Cardiac septum (tissue), 1 donor: ENCODE data around the gene TMEM179. TPM values are rescaled to one million over a fixed set of nuclear protein-coding genes. Genes with fewer than 3 reads are reported as not detected.
"Not testable (repeated sequence)": the region's sequence is repeated elsewhere in the genome, so short reads cannot be mapped to it uniquely, and the experiment has no call there.

Experiments
- DNase-seq: peaks from one replicate; pipeline ENCODE4 v3.0.0-alpha.2; 2020; ENCODE audit warnings: low spot score
- intact Hi-C: fragments of 100-400 bp; cut with DNase I; formaldehyde crosslinking; loops from one replicate; pipeline ENCODE4 v1.14.0; 2022
- long read RNA-seq: library from polyadenylated mRNA; unstranded; transcript quantifications from one replicate; pipeline ENCODE4 v2.0.0, GENCODE V29; 2021
- total RNA-seq: library from RNA; stranded (reverse); fragmentation: NEBNext Ultra II Directional; extraction: Animal tissue kit (Norgen Biotek cat#: 25700); gene quantifications from one replicate; pipeline ENCODE4 v1.2.1, GENCODE V29; 2021
- donor health status: DM: no; HTN: no; CAD: no.

TMEM179 gene
- total RNA-seq, result 0.89 TPM
- long read RNA-seq, result 0 reads

- intact Hi-C loops, result no loop called here
- no peak for DNase-seq
Observed at GRCh38 chr14:104604458-104605449, at the start of gene TMEM179. TMEM179 (minus strand) TSS chr14:104604772; CDS start chr14:104604741, 31 bp downstream.

GRCh38 chr14:104654119-104654518, 49.5 kb upstream of the TMEM179 start:
- intact Hi-C loops, result no loop called here
- no peak for DNase-seq

GRCh38 chr14:104653130-104653920, 48.8 kb upstream of the TMEM179 start:
- intact Hi-C loops, DNase-seq: not testable (repeated sequence)

- intact Hi-C loops, result no loop called here
- DNase-seq, result no peak
Observed at GRCh38 chr14:104652386-104652785, 47.8 kb upstream of the TMEM179 start.

DNA sequence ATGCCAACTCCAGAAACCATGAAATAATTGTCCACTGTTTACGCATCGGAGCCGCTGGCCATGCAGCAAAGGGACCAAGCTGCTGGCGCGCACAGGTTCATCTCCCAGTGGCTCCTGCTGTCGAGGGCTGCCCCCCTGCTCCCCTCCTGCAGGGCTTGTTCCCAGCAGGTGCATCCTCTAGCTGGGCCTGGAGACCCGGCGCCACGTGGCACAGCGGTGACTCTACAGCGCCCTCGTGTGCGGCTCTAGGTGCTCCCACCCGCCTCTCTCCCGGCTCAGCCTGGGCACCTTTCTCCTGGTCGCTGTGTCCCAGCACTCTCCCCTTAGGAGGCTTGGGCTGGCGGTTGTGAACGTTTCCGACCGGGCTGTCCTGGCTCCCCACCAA, 47.3 kb upstream of the TMEM179 start:
- intact Hi-C loops, result no loop called here

DNA sequence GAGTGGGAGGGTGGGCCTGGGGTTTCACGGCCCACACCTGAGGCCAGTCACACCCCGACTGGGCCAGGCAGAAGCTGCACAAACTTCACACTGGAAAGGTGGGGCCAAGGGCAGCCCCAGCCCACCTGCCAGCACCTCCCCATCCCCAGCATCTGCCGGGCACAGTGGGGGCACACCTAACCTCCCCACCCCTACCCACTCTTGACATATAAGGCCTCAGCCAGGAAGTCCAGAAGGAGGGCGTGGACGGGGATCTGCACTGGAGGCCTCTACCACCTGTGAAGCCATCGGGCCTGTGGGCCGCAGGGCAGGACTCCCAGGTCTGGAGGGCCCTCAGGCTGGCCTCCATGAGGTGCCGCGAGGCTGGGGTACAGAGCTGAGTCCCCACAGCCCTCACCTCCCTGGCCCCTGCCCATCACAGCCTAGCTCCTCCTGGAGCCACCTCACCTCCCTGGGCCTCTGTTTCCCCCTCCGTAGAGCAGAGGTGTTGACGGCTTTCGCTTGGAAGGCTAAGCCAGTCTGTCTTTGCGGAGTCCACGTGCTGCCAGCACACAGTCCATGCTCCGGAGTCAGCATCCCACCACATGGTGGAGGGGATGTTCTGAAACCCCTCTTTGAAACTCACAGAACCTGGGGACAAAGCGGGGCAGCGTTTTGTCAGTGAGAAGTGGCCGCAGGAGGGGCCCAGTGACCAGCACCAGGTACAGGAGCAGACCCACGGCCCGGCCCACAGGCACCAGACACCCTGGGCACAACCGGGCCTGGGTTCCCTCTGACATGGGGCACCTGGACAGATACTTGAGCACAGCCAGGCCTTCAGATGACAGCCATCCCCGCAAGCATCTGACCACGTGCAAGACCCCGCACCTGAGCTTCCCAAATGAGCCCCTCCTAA, 46.7 kb upstream of the TMEM179 start:
- DNase-seq, result no peak
- intact Hi-C loops, result loop anchor here (1.0 kb wide), 1 partner anchor 58 kb away; no protein-coding TSS in a partner anchor

More for the DNA sequence above, 47.3 kb upstream of the TMEM179 start:
- no peak for DNase-seq

DNA sequence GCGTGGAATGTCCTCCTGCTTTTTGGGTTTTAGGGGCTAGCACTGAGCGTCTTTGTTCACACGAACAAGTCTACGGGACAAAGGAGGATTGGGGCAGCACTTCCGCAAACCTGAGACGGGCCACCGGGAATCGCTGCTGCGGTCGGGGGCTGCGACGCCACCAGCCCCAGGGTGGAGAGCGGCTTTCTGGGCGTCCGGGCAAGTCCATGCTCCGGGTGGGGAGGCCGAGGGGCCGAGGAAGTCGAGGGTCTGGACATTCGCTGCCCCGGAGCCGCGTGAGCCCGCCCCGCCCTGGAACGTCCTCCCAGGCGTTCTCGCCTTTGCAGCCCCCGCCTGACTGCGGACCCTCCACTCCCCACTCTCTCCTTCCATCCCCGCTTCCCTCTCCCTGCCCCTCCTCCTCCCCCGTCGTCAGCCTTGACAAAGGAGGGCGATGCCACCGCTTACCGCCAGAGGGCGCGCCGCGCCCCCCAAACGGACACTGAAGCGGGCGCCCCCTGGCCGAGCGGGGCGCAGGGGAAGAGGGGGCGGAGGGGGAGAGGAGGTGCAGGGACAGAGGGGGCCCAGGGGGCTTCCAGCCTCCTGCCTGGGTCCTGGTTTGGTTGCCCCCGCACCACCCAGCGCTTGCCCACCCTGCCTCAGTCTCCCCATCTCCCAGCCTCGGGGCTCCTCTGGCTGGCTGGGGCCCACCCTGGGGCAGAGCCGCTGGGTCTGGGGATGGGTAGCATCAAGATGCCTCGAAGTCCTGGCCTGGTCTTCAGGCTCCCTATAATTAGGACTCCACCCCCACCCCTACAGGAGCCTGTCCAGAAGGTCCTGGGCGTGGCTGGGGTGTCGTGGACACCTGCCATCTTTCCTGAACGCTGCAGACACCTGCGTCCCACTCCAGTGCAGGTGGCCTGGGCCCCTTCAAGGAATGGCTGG, 45.7 kb upstream of the TMEM179 start:
- intact Hi-C loops, result loop anchor here (1.0 kb wide), 1 partner anchor 59 kb away; no protein-coding TSS in a partner anchor
- no peak for DNase-seq

- DNase-seq, result no peak
- intact Hi-C loops, result no loop called here
Observed at GRCh38 chr14:104647467-104648043, 43.0 kb upstream of the TMEM179 start.

- intact Hi-C loops, result loop anchor here (5.0 kb wide), 2 partner anchors 68 to 568 kb away; partner anchors contain the start of gene C14orf180
- DNase-seq, result no peak
Observed at GRCh38 chr14:104644656-104645378, 40.2 kb upstream of the TMEM179 start.

DNA sequence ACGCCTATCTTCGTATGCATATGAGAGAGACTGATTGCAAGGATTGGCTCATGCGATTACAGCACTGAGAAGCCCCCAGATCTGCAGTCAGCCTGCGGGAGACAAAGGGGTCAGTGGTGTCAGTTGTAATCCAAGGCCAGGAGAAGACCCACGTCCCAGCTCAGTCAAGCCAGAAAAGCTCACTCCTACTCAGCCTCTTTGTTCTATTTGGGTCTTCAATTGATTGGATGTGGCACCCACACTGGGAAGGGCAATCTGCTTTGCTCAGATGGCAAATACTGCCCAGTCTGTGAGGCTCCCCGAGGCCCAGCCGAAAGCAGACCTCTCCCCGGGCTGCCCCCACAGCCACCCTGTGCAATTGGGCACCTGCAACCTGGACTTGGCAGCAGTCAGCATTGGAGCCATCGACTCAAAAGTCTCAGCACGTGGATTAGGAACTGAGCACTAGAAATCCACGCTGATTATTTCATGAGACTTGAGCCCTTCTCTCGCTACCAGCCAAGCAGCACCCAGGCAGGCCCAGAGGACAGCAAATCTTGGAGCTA, 39.6 kb upstream of the TMEM179 start:
- intact Hi-C loops, result loop anchor here (5.0 kb wide), 2 partner anchors 67 to 567 kb away; partner anchors contain the start of gene C14orf180
- no peak for DNase-seq

DNA sequence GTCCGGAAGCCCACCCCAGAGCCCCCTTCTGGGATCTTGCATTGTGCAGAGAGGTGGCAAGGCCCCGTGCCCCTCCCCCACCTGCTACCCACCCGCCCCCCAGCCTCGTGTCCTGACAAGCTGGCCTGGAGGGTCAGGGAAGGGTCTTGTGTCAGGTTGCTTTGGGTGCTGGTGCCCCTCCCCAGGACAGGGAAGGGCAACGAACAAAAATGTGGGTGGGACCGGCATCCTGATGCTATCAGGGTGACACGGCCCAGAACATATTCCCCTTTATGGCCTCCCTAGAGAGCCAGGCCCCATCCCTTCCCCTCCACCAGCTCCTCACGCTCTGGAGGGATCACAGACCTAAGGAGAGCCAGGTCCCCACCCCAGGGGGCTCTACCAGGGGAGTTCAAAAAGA, 38.7 kb upstream of the TMEM179 start:
- DNase-seq, result no peak
- intact Hi-C loops, result loop anchor here (5.0 kb wide), 2 partner anchors 66 to 566 kb away; partner anchors contain the start of gene C14orf180

DNA sequence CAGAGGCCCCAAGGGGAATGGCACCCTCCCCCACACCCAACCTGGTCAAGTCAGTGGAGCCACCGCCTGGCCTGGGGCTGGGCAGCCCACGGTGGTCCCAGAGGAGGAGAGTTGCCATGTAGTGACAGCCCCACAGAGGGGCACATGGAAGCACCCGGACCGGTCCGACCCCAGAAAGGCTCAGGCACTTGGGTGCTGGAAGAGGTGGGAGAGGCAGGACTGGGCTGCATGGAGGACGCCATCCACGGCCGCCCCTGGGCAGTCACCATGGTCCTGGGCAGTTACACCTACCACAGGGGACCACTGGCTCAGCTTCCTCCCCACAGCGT, 37.9 kb upstream of the TMEM179 start:
- DNase-seq, result no peak
- intact Hi-C loops, result loop anchor here (5.0 kb wide), 2 partner anchors 65 to 565 kb away; partner anchors contain the start of gene C14orf180

DNA sequence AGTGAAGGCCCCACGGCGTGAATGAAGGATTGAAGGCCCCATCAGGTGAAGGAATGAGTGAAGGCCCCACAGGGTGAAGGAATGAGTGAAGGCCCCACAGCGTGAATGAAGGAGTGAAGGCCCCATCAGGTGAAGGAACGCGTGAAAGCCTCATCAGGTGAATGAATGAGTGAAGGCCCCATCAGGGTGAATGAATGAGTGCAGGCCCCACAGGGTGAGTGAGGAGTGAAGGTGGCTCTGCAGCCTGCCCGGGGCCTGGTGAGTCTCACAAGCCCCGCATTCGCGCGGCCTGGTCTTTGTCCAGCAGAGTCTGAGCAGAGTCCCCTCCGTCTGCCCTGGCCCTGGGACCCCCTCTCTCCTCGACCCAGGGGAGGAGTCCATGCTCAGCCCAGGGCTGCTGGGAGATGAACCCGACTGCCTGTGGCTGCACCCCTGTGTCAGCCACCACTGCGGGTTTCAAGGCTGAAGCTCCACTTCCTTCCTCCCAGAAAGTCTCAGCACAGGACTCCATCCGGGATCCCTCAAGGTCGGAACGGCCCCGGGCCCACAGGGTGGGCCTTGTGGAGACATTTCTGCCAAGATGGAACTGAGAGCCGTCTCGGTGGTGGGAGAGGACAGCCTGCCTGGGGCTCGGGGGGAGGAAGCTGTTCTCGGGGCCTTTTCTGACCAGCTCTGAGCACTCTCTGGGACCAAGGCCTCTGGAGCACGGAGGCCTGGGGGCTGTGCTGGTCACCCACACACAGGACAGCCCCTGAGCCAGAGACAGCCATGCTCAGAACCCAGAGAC, 37.4 kb upstream of the TMEM179 start:
- intact Hi-C loops, result loop anchor here (5.0 kb wide), 2 partner anchors 65 to 565 kb away; partner anchors contain the start of gene C14orf180
- no peak for DNase-seq

GRCh38 chr14:104640681-104641080, 36.1 kb upstream of the TMEM179 start:
- intact Hi-C loops, result loop anchor here (5.0 kb wide), 2 partner anchors 63 to 563 kb away; partner anchors contain the start of gene C14orf180

DNA sequence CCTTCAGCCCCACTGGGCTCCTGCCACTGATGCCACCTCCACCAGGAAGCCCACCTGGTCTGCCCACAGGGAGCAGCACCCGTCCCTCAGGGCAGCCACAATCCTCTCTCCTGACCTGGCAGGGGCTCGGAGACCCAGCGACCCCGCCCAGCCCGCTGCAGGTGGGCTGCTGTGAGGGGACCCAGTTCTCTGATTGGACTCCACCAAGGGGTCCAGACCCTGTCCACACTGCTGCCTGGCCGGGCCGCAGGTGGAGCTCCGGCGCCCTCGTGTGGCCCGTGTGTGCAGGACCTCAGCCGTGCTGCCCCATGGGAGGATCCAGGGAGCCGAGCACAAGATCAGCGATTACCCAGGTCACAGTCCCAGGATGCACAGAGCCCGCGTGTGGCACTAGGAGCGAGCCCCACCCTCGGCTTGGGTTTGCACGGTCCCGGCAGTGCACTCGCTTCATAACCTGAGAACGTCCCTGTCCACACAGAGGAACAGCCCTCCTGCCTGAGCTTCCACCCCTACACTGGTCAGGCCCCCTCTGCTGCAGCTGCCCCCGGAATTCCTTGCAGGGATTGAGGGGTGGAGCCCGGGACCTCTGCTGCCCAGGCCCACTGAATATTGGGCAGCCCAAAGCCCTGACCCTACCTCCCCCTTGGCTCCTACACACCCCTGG, 35.4 kb upstream of the TMEM179 start:
- DNase-seq, result no peak
- intact Hi-C loops, result loop anchor here (5.0 kb wide), 3 partner anchors 63 to 563 kb away; partner anchors contain the start of genes C14orf180 and KIF26A

More at GRCh38 chr14:104640681-104641080, 36.1 kb upstream of the TMEM179 start:
- DNase-seq, result no peak
